A673 (cell line): ENCODE results near the gene AGAP1. TPM values are rescaled to one million over a fixed set of nuclear protein-coding genes. Genes with fewer than 3 reads are reported as not detected.

Experiments used
- BruUV-seq: library from RNA; stranded (reverse); fragments of 400-500 nt; replicated peaks from 2 replicates; lab custom pipeline; 2021; lab: Mats Ljungman, UMichigan
- CTCF ChIA-PET: fragments of 300-600 bp; sonication (Branson Sonifier 250); formaldehyde crosslinking; loops from one replicate; lab custom pipeline; 2022; ENCODE audit warnings: antibody characterized with exemption; lab: Charles Lee
- POLR2A ChIA-PET: fragments of 300-600 bp; sonication (Branson Sonifier 250); formaldehyde crosslinking; loops from one replicate; lab custom pipeline; 2022; ENCODE audit warnings: antibody characterized with exemption; ENCODE audit not compliant: low non-redundant PET; lab: Charles Lee
- DNase-seq: peaks from one replicate; pipeline ENCODE4 v3.0.0-alpha.2; 2015; ENCODE audit warnings: low spot score
- H3K27ac ChIP-seq: fragments of 200-600 bp; sonication (generic); 2 replicates; pipeline ENCODE4 v1.5.1; 2016; ENCODE audit warnings: mixed run types, low read depth, mild to moderate bottlenecking, mixed read lengths, antibody characterized with exemption, low read length; ENCODE audit not compliant: poor library complexity, severe bottlenecking
- H3K27me3 ChIP-seq: fragments of 200-600 bp; sonication (generic); replicated peaks from 2 replicates; pipeline ENCODE4 v1.6.1; 2017; ENCODE audit warnings: mixed run types, low read depth, mild to moderate bottlenecking, mixed read lengths, antibody characterized with exemption, low read length; ENCODE audit not compliant: insufficient read depth, poor library complexity
- H3K36me3 ChIP-seq: fragments of 200-600 bp; sonication (generic); 2 replicates; pipeline ENCODE4 v1.6.1; 2016; ENCODE audit warnings: mixed run types, mild to moderate bottlenecking, mixed read lengths, antibody characterized with exemption, low read length; ENCODE audit not compliant: insufficient read depth, poor library complexity, severe bottlenecking
- H3K4me1 ChIP-seq: fragments of 200-600 bp; sonication (generic); 2 replicates; pipeline ENCODE4 v1.6.1; 2017; ENCODE audit warnings: mixed run types, mild to moderate bottlenecking, mixed read lengths, antibody characterized with exemption, low read length; ENCODE audit not compliant: insufficient read depth, poor library complexity, severe bottlenecking
- H3K4me3 ChIP-seq: fragments of 200-600 bp; sonication (generic); 2 replicates; pipeline ENCODE4 v1.5.1; 2016; ENCODE audit warnings: low read depth, mixed run types, mild to moderate bottlenecking, mixed read lengths, low read length; ENCODE audit not compliant: poor library complexity, severe bottlenecking
- H3K9me3 ChIP-seq: fragments of 200-600 bp; sonication (generic); 2 replicates; pipeline ENCODE4 v1.6.1; 2016; ENCODE audit warnings: mixed run types, low read depth, mild to moderate bottlenecking, mixed read lengths, antibody characterized with exemption, low read length; ENCODE audit not compliant: poor library complexity, severe bottlenecking
- EZH2 ChIP-seq: fragments of 200-600 bp; sonication (generic); IDR thresholded peaks from 2 replicates; pipeline ENCODE4 v1.6.1; 2017; ENCODE audit warnings: borderline replicate concordance, low read depth, mild to moderate bottlenecking, mixed read lengths, antibody characterized with exemption, low read length; ENCODE audit not compliant: poor library complexity, severe bottlenecking
- intact Hi-C: fragments of 100-400 bp; cut with micrococcal nuclease; formaldehyde crosslinking; loops from one replicate; pipeline ENCODE4 v1.10.0; 2022; ENCODE audit not compliant: unreplicated experiment
- total RNA-seq: library from RNA; stranded (reverse); gene quantifications from 2 replicates; pipeline ENCODE4 v1.2.3, GENCODE V29; 2021
- TF ChIP-seq, protein P1 (sequence below): fragments of 300-800, 200-600 bp; sonication (generic); conservative IDR thresholded peaks from 2 replicates; pipeline ENCODE4 v1.5.1; 2017; ENCODE audit warnings: low read depth, mild to moderate bottlenecking, antibody characterized with exemption, low read length, moderate library complexity, mixed read lengths

AGAP1 gene
- total RNA-seq, 1 experiment from 2014 or later, result 25.3 TPM

- POLR2A ChIA-PET, result no interaction called here
- TF ChIP-seq EZH2, result no peak
- TF ChIP-seq, protein P1, sequence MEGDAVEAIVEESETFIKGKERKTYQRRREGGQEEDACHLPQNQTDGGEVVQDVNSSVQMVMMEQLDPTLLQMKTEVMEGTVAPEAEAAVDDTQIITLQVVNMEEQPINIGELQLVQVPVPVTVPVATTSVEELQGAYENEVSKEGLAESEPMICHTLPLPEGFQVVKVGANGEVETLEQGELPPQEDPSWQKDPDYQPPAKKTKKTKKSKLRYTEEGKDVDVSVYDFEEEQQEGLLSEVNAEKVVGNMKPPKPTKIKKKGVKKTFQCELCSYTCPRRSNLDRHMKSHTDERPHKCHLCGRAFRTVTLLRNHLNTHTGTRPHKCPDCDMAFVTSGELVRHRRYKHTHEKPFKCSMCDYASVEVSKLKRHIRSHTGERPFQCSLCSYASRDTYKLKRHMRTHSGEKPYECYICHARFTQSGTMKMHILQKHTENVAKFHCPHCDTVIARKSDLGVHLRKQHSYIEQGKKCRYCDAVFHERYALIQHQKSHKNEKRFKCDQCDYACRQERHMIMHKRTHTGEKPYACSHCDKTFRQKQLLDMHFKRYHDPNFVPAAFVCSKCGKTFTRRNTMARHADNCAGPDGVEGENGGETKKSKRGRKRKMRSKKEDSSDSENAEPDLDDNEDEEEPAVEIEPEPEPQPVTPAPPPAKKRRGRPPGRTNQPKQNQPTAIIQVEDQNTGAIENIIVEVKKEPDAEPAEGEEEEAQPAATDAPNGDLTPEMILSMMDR, result no peak
- no peak overlapping the region for H3K27ac ChIP-seq
- H3K4me1 ChIP-seq, result no peaks in the 10 kb centered on the region
- no peak for DNase-seq
- CTCF ChIA-PET, result no interaction called here
- H3K4me3 ChIP-seq, result no peak overlapping the region
- H3K9me3 ChIP-seq, result no peaks in the 10 kb centered on the region
- intact Hi-C loops, result no loop called here
- H3K36me3 ChIP-seq, result no peaks in the 10 kb centered on the region
- BruUV-seq, result no TSS peak
- H3K27me3 ChIP-seq, result no peaks in the 10 kb centered on the region
Measured at GRCh38 chr2:235598532-235599531, 105.0 kb downstream of the AGAP1 start.

DNA sequence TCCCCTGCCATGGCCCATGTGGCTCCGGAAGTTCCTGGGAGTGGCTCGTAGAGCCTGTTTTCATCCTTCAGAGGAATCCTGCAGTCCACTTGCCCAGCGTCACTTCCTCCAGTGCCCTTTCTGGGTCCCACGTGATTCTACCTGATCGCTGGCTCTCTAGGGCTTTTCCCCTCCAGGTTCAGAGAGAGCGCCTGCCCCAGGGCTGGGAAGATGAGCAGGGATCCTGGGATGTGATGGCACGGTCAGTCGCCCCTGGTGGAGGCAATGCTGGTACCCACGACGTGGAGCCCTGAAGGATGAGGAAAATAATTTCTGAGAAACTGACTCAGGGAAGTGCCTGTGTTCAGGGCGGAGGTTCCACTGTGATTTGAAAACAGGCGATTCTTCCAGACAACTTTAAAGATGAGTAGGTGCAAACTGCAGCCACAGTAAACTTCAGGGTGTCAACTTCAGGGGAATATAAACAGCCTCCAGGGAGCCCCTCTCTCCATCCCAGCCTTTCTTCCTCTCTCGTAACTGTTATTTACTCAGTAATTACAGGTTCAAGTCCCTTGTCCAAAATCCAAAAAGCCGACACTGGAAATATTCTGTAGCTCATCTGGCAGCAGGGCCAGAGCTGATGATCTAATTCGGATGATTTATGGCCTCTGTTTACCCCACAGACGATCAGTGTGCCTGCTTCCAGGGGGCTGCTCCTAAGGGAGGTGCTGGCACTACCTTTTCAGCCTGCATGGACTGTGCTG, 105.9 kb downstream of the AGAP1 start:
- no peak for TF ChIP-seq EZH2
- TF ChIP-seq, protein P1, result no peak
- CTCF ChIA-PET, result no interaction called here
- POLR2A ChIA-PET, result no interaction called here

GRCh38 chr2:235600406-235600805, 106.6 kb downstream of the AGAP1 start:
- Histone ChIP-seq H3K4me1 (no peaks in the 10 kb centered on the region), H3K9me3 (no peaks in the 10 kb centered on the region), H3K4me3 (no peak overlapping the region), H3K36me3 (no peaks in the 10 kb centered on the region), H3K27me3 (no peaks in the 10 kb centered on the region), H3K27ac (no peak overlapping the region)
- BruUV-seq, result no TSS peak
- TF ChIP-seq EZH2, result no peak
- TF ChIP-seq, protein P1, result no peak
- intact Hi-C loops, result no loop called here
- ChIA-PET POLR2A (no interaction called here), CTCF (no interaction called here)
- DNase-seq, result no peak

More for the DNA sequence above, 105.9 kb downstream of the AGAP1 start:
- Histone ChIP-seq H3K27me3 (no peaks in the 10 kb centered on the region), H3K36me3 (no peaks in the 10 kb centered on the region), H3K27ac (no peak overlapping the region), H3K4me1 (no peaks in the 10 kb centered on the region), H3K9me3 (no peaks in the 10 kb centered on the region), H3K4me3 (no peak overlapping the region)
- DNase-seq, result no peak
- intact Hi-C loops, result no loop called here
- BruUV-seq, result no TSS peak
